ENCODE data around the gene PTCH1.

PTCH1 gene

GRCh38 chr9:95516734-95517558 lies at the start of gene PTCH1:
Gene PTCH1, minus strand, starts transcription at chr9:95516971.
- DNase-seq (ENCODE audit: low read depth), result peak; percentile 55
- H3K4me3 ChIP-seq (replicated peaks; ENCODE audit: low read depth, low read length), result peak within 1 kb of the TSS; percentile 63
- no peak for TF ChIP-seq CTCF (IDR thresholded peaks at IDR 0.05; ENCODE audit: low read length, missing control alignments)

- no peak overlapping the region for H3K4me3 ChIP-seq (replicated peaks; ENCODE audit: low read depth, low read length)
- DNase-seq (ENCODE audit: low read depth), result no peak
- TF ChIP-seq CTCF (IDR thresholded peaks at IDR 0.05; ENCODE audit: low read length, missing control alignments), result no peak
These were observed 49.2 kb upstream of the PTCH1 start for GRCh38 chr9:95565982-95566381.

- DNase-seq (ENCODE audit: low read depth), result no peak
- H3K4me3 ChIP-seq (replicated peaks; ENCODE audit: low read depth, low read length), result no peak overlapping the region
- TF ChIP-seq CTCF (IDR thresholded peaks at IDR 0.05; ENCODE audit: low read length, missing control alignments), result no peak
These were observed 45.1 kb upstream of the PTCH1 start for GRCh38 chr9:95561913-95562312.

- DNase-seq (ENCODE audit: low read depth), result no peak
- TF ChIP-seq CTCF (IDR thresholded peaks at IDR 0.05; ENCODE audit: low read length, missing control alignments), result no peak
These were observed 40.4 kb upstream of the PTCH1 start for GRCh38 chr9:95557142-95557541.

GRCh38 chr9:95556521-95556920 lies 39.8 kb upstream of the PTCH1 start:
- DNase-seq (ENCODE audit: low read depth), result no peak
- TF ChIP-seq CTCF (IDR thresholded peaks at IDR 0.05; ENCODE audit: low read length, missing control alignments), result no peak
- no peak overlapping the region for H3K4me3 ChIP-seq (replicated peaks; ENCODE audit: low read depth, low read length)

More at GRCh38 chr9:95557142-95557541, 40.4 kb upstream of the PTCH1 start:
- H3K4me3 ChIP-seq (replicated peaks; ENCODE audit: low read depth, low read length), result no peak overlapping the region

GRCh38 chr9:95552814-95553546 lies 36.2 kb upstream of the PTCH1 start:
- no peak for TF ChIP-seq CTCF (IDR thresholded peaks at IDR 0.05; ENCODE audit: low read length, missing control alignments)
- H3K4me3 ChIP-seq (replicated peaks; ENCODE audit: low read depth, low read length), result no peak overlapping the region
- DNase-seq (ENCODE audit: low read depth), result peak; percentile 45
